Pulmonary artery endothelial cell (primary cell): Measurements from ENCODE around the gene HEATR5B. TPM values are rescaled to one million over a fixed set of nuclear protein-coding genes. Genes with fewer than 3 reads are reported as not detected.
"Not testable (repeated sequence)": the region's sequence is repeated elsewhere in the genome, so short reads cannot be mapped to it uniquely, and the experiment has no call there.

Source experiments
- DNase-seq: peaks from one replicate; pipeline ENCODE4 v3.0.0-alpha.2; 2011; ENCODE audit warnings: low read depth, low spot score
- total RNA-seq: library from RNA; depleted of rRNA; stranded (reverse); fragments of >200 nt; gene quantifications from 2 replicates; pipeline ENCODE4 v1.2.3, GENCODE V29; 2014

Gene HEATR5B
- total RNA-seq, 1 donor from 2014 or later = 27.1 TPM

- DNase-seq = no peak
These were observed 101.7 kb downstream of the HEATR5B start for GRCh38 chr2:36982467-36982866.

- no peak for DNase-seq
These were observed 102.3 kb downstream of the HEATR5B start for GRCh38 chr2:36981911-36982310.

GRCh38 chr2:36979007-36979406, 105.2 kb downstream of the HEATR5B start:
- not testable (repeated sequence) for DNase-seq

- DNase-seq = no peak
These were observed 108.1 kb downstream of the HEATR5B start for GRCh38 chr2:36976065-36976464.

DNA sequence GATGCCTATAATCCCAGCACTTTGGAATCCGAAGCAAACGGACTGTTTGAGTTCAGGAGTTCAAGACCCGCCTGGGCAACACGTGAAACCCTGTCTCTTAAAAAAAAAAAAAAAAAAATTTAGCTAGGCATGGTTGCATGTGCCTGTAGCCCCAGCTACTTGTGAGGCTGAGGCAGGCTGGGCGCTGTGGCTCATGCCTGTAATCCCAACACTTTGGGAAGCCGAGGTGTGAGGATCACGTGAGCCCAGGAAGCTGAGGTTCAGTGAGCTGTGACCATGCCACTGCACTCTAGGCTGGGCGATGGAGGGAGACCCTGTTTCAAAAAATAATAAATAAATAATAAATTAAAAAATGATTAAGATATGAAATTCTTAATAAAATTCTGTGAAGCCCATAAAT, 108.9 kb downstream of the HEATR5B start:
- no peak for DNase-seq

GRCh38 chr2:36973320-36973719, 110.9 kb downstream of the HEATR5B start:
- DNase-seq = peak; percentile 68

GRCh38 chr2:36971990-36972389, 112.2 kb downstream of the HEATR5B start:
- no peak for DNase-seq

DNA sequence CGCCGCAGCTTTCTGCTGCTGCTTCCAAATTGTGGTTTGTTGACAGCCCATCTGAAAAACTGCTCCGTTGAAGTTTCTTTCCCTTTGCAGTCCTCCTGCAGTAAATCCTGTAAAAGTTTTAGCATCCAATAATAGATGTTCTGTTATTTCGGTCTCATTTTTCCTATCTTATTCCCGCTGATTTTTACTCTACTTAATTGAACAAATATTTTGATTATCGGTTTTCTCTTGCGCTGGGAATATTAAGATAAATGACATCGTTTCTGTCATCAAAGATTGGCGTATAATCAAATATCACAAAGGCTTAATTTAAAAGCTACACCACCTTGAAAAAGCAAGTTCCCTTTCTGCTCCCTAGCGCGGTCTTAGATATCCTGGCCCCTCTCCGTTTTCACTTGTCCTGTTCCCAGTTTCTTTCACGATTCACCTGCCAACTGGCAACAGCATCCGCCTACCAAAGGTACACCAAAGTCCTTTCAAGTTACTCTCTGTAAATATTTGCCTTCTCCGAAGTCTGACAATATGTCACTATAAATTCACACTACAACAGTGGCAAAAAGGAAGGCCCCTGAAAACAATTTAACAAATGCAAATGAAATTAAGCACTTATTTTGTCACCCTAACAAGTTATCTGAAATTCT, 116.8 kb downstream of the HEATR5B start:
- DNase-seq = no peak

GRCh38 chr2:36966370-36967235, 117.6 kb downstream of the HEATR5B start, which contains the start of gene STRN:
Gene STRN (minus strand): TSS chr2:36966536. CDS start chr2:36966463, 73 bp downstream.
- DNase-seq = peak; percentile 82

GRCh38 chr2:36965751-36966369, 118.3 kb downstream of the HEATR5B start:
- no peak for DNase-seq

DNA sequence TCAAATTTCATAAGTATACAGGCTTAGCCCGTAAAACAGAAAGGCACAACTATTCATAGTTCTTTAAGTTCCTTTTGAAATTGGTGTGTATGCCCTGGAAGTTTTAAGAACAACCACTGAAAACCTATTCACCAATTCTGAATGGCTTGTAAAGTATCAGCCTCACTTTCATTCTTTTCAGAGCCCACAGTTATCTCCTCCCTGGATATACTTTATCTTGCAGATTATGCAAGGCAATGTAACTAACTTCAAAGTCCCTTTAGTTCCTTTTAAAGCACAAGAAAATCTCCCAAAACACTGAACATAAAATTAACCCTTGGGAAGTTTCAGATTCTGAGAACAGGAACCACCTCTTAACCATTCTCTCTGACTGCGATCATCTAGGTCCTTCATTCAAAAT, 119.0 kb downstream of the HEATR5B start:
- no peak for DNase-seq

GRCh38 chr2:36964496-36965058, 119.6 kb downstream of the HEATR5B start:
- DNase-seq = no peak

DNA sequence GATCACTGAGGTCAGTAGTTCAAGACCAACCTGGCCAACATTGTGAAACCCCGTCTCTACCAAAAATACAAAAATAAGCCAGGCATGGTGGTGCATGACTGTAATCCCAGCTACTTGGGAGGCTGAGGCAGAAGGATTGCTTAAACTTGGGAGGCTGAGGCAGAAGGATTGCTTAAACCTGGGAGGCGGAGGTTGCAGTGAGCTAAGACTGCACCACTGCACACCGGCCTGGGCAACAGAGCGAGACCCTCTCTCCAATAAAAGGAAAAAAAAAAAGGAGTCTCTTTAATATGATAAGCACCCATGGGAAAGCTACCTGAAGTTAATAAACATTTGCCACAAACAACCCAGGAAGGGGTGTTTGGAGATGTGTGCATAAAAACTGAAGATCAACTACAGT, 120.4 kb downstream of the HEATR5B start:
- no peak for DNase-seq

DNA sequence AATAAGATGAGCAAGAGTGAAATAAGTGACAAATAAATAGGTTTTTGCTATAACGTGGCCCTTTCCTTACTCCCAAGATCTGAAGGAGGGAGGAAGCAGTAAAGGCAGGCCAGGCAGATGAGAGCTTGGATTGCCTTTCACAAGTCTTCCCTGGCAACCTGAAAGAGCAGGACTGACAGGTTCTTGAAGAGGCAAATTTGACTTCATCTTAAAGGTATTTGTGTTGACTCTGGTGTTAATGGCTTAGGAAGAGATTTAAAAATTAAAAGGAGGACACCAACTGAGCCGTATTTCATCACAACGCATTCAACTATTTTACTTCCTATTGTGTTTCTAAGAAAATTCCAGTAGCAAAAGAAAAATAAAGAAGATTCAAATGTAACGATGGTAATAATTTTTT, 121.1 kb downstream of the HEATR5B start:
- DNase-seq = no peak

DNA sequence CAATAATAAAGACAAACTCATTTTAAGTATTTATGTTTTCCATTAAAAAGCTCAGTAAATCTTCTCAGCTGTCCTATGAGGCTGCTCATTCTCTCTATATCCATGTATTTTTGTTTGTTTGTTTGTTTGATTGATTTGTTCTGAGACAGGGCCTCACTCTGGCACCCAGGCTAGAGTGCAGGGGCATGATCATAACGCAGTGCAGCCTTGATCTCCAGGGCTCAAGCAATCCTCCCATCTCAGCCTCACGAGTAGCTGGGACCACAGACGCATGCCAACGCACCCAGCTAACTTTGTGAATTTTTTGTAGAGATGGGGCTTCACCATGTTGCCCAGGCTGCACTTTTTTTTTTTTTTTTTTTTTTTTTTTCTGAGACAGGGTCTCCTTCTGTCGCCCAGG, 123.4 kb downstream of the HEATR5B start:
- DNase-seq = no peak

DNA sequence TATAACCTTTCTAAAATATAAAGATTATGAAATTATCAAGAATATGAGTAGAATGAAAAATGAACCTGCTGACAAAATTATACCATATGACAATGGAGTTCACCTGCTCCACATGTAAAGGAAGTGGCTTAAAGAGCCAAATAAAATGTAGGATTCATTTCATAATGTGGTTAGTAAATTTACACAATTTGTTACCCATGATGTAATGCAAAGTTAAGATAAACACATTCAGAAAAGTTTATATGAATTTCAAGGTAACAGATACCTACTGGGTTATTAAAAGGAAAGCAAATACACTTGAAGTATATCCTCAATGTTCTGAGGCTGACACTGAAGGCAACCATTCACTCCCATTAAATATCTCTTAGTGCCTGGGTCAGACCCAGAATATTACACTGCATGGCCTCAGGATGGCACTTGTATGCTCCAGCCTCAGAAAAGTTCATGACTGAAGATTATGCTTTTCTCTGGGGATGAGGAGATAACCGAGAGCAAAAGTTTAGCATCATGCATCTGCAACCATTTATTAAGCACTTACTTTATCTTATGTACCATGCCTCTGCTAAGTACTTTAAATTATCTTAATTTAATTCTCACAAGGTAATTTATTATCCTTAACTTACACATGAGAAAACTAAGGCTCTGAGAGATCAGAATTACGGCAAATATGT, 124.0 kb downstream of the HEATR5B start:
- DNase-seq = no peak

- DNase-seq = no peak
These were observed 129.1 kb downstream of the HEATR5B start for GRCh38 chr2:36954977-36955607.

DNA sequence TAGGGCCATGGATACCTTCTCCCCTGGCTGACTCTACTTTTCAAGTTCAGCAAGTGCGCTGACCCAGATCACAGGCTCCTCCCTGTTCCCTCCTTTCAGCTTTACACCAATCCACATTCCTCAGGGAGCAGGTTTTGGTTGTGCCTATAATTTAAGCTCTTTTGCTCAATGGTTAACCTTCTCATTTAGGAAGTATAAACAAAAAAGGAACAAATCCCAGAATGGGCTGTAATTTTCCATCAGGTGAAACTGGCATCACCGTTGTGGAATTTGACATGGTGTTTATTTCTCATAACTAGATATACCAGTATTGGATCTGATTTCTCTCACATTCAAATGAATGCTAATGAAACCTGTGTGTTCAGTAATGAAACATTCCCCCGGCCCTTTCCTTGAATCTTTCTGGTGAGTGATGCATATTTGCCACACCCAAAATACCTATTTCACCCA, 131.4 kb downstream of the HEATR5B start:
- DNase-seq = no peak

DNA sequence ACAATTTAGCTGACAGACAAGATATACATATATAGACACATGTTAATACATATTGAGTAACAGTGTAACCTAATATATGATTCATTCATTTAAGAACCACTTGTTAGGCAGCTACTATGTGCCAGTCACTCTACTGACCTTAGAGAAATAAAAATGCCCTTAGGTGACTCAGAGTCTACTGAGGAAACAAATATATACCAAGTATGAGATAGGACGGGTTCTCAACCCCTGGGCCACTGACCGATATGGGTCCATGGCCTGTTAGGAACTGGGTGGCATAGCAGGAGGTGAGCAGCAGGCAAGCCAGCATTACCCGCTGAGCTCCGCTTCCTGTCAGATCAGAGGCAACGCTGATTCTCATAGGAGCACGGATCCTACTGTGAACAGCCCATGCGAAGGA, 132.6 kb downstream of the HEATR5B start:
- no peak for DNase-seq

- no peak for DNase-seq
These were observed 133.1 kb downstream of the HEATR5B start for GRCh38 chr2:36951027-36951518.

- no peak for DNase-seq
These were observed 134.3 kb downstream of the HEATR5B start for GRCh38 chr2:36949845-36950244.
